D721Med (cell line): Measurements from ENCODE around the gene C11orf68.

Experiments
- DNase-seq: peaks from one replicate; pipeline ENCODE4 v3.0.0; 2011; ENCODE audit warnings: low spot score; ENCODE audit not compliant: insufficient read length
- FAIRE-seq: peaks from 2 replicates; lab custom pipeline; 2011; peaks lifted over from hg19 to GRCh38; lab: Jason Lieb, UNC
- TF ChIP-seq, protein P1 (sequence below): IDR thresholded peaks from 2 replicates; pipeline ENCODE4 v1.5.1; 2012; ENCODE audit warnings: mild to moderate bottlenecking, control low read depth; ENCODE audit not compliant: insufficient read depth; ENCODE audit errors: missing control alignments

C11orf68 gene

DNA sequence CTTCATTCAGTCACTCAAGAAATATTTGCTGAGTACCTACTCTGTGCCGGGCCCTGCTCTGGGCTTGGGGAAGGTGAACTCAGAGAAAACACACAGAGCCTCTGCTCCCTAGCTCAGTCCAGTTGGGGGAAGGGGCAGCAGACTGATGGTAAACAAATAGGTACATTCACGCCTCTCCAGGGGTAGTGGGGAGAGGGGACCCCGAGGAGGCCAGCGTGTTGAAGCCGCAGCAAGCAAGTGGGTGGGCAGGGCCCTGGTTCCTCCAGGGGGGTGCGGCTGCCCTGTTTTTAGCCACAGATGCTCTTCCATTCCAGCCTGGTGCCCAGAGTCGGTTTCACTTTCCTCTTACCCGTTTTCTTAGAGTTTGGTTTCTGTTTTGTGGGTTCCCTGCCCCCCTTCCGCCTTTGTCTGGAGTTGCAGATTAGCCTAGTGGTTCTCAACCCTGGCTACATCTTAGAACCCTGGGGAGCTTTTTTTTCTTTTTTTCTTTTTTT lies 9.1 kb upstream of the C11orf68 start:
- no peak for FAIRE-seq
- TF ChIP-seq, protein P1, sequence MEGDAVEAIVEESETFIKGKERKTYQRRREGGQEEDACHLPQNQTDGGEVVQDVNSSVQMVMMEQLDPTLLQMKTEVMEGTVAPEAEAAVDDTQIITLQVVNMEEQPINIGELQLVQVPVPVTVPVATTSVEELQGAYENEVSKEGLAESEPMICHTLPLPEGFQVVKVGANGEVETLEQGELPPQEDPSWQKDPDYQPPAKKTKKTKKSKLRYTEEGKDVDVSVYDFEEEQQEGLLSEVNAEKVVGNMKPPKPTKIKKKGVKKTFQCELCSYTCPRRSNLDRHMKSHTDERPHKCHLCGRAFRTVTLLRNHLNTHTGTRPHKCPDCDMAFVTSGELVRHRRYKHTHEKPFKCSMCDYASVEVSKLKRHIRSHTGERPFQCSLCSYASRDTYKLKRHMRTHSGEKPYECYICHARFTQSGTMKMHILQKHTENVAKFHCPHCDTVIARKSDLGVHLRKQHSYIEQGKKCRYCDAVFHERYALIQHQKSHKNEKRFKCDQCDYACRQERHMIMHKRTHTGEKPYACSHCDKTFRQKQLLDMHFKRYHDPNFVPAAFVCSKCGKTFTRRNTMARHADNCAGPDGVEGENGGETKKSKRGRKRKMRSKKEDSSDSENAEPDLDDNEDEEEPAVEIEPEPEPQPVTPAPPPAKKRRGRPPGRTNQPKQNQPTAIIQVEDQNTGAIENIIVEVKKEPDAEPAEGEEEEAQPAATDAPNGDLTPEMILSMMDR = no peak
- DNase-seq = no peak

DNA sequence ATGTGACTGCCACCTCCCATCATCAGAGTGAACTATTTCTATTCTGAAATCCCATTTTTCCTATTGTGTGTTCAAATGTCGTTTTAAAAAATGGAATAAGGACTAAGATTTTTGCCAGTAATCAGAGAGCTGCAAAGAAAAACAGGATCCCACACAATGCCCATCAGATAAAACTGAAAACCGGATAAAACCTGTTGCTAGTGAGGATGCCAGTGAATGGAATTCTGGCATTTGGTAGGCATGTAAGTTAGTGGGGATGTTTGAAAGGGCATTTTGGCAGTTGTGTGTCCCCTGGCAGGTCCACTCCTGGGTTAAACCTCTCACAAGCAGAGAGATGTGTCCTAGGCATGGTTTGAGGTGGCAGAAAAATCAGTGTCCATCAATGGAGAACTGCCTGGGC lies 6.5 kb upstream of the C11orf68 start:
- no peak for DNase-seq
- FAIRE-seq = no peak
- TF ChIP-seq, protein P1 = no peak

DNA sequence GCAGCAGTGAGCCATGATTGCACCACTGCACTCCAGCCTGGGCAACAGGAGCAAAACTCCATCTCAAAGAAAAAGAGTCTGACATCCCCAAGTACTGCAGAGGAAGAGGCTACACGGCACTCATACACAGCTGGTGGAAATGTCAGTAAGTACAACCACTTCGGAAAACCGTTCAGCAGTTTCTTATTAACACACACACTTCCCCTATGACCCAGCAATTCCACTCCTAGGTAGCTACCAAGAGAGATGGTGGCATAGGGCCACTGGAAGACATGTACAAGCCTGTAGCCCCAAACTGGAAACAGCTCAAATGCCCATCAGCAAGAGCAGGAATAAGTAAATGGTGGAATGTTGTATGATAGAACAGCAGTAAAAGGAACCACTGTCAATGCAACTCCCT lies 3.7 kb upstream of the C11orf68 start:
- no peak for DNase-seq
- no peak for FAIRE-seq
- TF ChIP-seq, protein P1 = no peak

DNA sequence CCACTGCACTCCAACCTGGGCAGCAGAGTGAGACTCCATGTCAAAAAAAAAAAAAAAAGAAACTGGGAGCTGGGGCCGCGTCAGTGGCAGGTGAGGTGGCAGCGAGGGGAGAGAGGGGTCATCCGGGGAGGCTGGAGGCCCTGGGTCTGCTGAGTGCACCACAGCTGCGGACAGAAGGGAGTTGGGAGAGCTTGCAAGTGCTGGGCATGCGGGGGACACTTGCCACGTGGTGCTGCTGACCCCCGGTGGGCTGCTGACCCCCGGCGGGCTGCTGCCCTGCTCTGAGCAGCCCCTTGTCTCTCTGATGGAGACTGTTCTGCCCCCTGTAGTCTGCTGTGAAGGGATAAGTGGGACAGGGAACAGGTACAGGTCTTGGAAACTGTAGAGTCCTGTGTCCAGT lies 3.0 kb upstream of the C11orf68 start:
- TF ChIP-seq, protein P1 = no peak
- DNase-seq = no peak
- no peak for FAIRE-seq

DNA sequence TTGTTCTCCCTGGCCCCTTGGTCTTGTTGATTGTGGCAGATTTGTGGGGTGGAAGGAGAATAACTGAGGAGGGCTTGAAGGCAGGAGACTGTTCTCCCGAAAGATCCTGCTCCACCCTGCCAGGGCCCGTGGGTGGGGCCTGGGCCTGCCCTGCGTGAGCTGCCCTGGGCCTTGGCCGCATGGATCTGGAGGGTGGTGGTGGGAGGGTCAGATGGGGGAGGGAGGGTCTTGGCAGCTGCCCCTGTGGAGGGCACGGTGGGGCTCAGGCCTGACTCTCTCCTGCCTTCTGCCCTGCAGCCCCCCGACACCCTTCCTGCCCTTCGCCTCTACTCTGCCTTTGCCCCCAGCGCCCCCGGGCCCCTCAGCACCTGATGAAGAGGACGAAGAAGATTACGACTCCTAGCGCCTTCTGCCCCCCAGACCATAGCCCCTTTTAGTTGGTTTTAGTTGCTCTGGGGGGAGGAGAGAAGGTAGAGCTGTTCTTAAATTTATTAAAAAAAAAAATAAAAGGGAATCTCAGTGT lies 2.2 kb upstream of the C11orf68 start:
- FAIRE-seq (no peak), DNase-seq (no peak)
- TF ChIP-seq, protein P1 = no peak

DNA sequence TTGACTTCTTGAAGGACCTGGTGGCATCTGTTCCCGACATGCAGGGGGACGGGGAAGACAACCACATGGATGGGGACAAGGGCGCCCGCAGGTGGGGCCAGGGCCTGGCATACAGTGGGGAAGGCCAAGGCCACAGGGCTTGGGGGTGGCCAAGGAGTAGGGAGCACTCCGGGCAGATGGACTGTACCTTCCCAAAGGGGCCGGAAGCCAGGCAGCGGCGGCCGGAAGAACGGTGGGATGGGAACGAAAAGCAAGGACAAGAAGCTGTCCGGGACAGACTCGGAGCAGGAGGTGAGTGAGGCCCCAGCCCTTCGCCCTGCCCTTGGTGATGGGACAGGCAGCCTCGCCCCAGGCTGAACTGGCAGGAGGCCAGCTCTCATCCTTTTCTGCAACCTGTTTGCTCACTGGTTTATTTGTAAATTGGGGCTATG lies 1.5 kb upstream of the C11orf68 start:
- FAIRE-seq (no peak), DNase-seq (no peak)
- TF ChIP-seq, protein P1 = no peak

- FAIRE-seq (no peak), DNase-seq (no peak)
- TF ChIP-seq, protein P1 = no peak
Measured at GRCh38 chr11:65919573-65920371, 910 bp upstream of the C11orf68 start.
